ENCODE data around the gene ATG10.

Gene ATG10

DNA sequence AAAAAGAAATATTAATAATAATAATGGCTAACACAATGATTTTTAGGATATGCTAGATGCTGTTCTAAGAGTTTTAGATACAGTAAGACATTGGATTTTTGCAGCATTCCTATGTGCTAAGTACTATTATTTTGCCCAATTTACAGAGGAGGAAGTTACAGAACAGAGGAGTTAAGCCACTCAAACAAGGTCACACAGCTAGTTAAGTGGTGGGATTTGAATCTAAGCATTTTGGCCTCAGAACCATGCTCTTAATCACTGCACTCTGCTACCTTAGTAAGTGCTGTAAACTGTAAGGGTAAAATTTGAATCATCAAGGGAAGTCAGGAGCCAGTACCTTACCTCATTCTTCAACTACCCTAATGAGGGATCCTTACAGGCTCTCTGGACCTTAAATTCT lies 280.9 kb downstream of the ATG10 start:
- Histone ChIP-seq H3K4me1 (ENCODE audit: control insufficient read depth in 1 of 2, insufficient read depth in 1 of 2, low read depth in 1 of 2, low read length in 1 of 2) (no peaks in the 10 kb centered on the region), H3K9me3 (no peaks in the 10 kb centered on the region), H3K4me3 (ENCODE audit: low read depth in 1 of 2, low read length in 1 of 2) (no peak overlapping the region), H3K27ac (no peak overlapping the region), H3K27me3 (no peaks in the 10 kb centered on the region), H3K36me3 (peaks cover 3% of the 10 kb centered on the region)
- TF ChIP-seq, protein P1, sequence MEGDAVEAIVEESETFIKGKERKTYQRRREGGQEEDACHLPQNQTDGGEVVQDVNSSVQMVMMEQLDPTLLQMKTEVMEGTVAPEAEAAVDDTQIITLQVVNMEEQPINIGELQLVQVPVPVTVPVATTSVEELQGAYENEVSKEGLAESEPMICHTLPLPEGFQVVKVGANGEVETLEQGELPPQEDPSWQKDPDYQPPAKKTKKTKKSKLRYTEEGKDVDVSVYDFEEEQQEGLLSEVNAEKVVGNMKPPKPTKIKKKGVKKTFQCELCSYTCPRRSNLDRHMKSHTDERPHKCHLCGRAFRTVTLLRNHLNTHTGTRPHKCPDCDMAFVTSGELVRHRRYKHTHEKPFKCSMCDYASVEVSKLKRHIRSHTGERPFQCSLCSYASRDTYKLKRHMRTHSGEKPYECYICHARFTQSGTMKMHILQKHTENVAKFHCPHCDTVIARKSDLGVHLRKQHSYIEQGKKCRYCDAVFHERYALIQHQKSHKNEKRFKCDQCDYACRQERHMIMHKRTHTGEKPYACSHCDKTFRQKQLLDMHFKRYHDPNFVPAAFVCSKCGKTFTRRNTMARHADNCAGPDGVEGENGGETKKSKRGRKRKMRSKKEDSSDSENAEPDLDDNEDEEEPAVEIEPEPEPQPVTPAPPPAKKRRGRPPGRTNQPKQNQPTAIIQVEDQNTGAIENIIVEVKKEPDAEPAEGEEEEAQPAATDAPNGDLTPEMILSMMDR (IDR thresholded peaks at IDR 0.05): no peak

- H3K4me3 ChIP-seq (ENCODE audit: low read depth in 1 of 2, low read length in 1 of 2): no peak overlapping the region
- no peaks in the 10 kb centered on the region for H3K27me3 ChIP-seq
- TF ChIP-seq, protein P1 (IDR thresholded peaks at IDR 0.05): no peak
- H3K36me3 ChIP-seq: peaks cover 3% of the 10 kb centered on the region
- H3K27ac ChIP-seq: no peak overlapping the region
- H3K9me3 ChIP-seq: no peaks in the 10 kb centered on the region
- no peaks in the 10 kb centered on the region for H3K4me1 ChIP-seq (ENCODE audit: control insufficient read depth in 1 of 2, insufficient read depth in 1 of 2, low read depth in 1 of 2, low read length in 1 of 2)
These were observed 284.0 kb downstream of the ATG10 start for GRCh38 chr5:82255844-82256243.

GRCh38 chr5:82257247-82257646 lies 285.4 kb downstream of the ATG10 start:
- H3K4me1 ChIP-seq (ENCODE audit: control insufficient read depth in 1 of 2, insufficient read depth in 1 of 2, low read depth in 1 of 2, low read length in 1 of 2): no peaks in the 10 kb centered on the region

GRCh38 chr5:82257729-82258128 lies 285.9 kb downstream of the ATG10 start:
- no peaks in the 10 kb centered on the region for H3K4me1 ChIP-seq (ENCODE audit: control insufficient read depth in 1 of 2, insufficient read depth in 1 of 2, low read depth in 1 of 2, low read length in 1 of 2)
- H3K9me3 ChIP-seq: no peaks in the 10 kb centered on the region
- TF ChIP-seq, protein P1 (IDR thresholded peaks at IDR 0.05): no peak
- no peak overlapping the region for H3K4me3 ChIP-seq (ENCODE audit: low read depth in 1 of 2, low read length in 1 of 2)
- no peak overlapping the region for H3K27ac ChIP-seq
- peaks cover 3% of the 10 kb centered on the region for H3K36me3 ChIP-seq
- no peaks in the 10 kb centered on the region for H3K27me3 ChIP-seq

More at GRCh38 chr5:82257247-82257646, 285.4 kb downstream of the ATG10 start:
- H3K9me3 ChIP-seq: no peaks in the 10 kb centered on the region
- H3K4me3 ChIP-seq (ENCODE audit: low read depth in 1 of 2, low read length in 1 of 2): no peak overlapping the region
- H3K27me3 ChIP-seq: no peaks in the 10 kb centered on the region
- TF ChIP-seq, protein P1 (IDR thresholded peaks at IDR 0.05): no peak
- peaks cover 3% of the 10 kb centered on the region for H3K36me3 ChIP-seq
- H3K27ac ChIP-seq: no peak overlapping the region

GRCh38 chr5:82259172-82259800 lies 287.5 kb downstream of the ATG10 start:
- Histone ChIP-seq H3K36me3 (no peaks in the 10 kb centered on the region), H3K9me3 (no peaks in the 10 kb centered on the region), H3K27me3 (no peaks in the 10 kb centered on the region), H3K4me3 (ENCODE audit: low read depth in 1 of 2, low read length in 1 of 2) (no peak overlapping the region), H3K27ac (no peak overlapping the region), H3K4me1 (ENCODE audit: control insufficient read depth in 1 of 2, insufficient read depth in 1 of 2, low read depth in 1 of 2, low read length in 1 of 2) (no peaks in the 10 kb centered on the region)
- TF ChIP-seq, protein P1 (IDR thresholded peaks at IDR 0.05): no peak
